Breast epithelium (tissue), 4 donors: ENCODE results near the gene ZNF69. TPM values are rescaled to one million over a fixed set of nuclear protein-coding genes. Genes with fewer than 3 reads are reported as not detected.
"Not testable (repeated sequence)": the region's sequence is repeated elsewhere in the genome, so short reads cannot be mapped to it uniquely, and the experiment has no call there.

Experiments
- DNase-seq, 2 donors: peaks; one replicate each; pipeline ENCODE4 v3.0.0-alpha.2; 2019; ENCODE audit warnings: low spot score in 2 of 2
- H3K27ac ChIP-seq, 2 donors: fragments of 200-600 bp; sonication (generic) in 1 of 2; one replicate each; pipeline ENCODE4 v1.5.1; 2016 to 2019; ENCODE audit warnings: mild to moderate bottlenecking in 1 of 2
- H3K27me3 ChIP-seq, 2 donors: fragments of 200-600 bp; sonication (generic) in 1 of 2; one replicate each; pipeline versions ENCODE4 v1.5.1 to v1.6.0; 2017 to 2019; ENCODE audit warnings: control low read depth in 1 of 2, mild to moderate bottlenecking in 1 of 2
- H3K36me3 ChIP-seq: fragments of 200-600 bp; one replicate; pipeline ENCODE4 v1.5.1; 2019
- H3K4me1 ChIP-seq, 2 donors: fragments of 200-600 bp; sonication (generic); one replicate each; pipeline ENCODE4 v1.5.1; 2016 to 2019; ENCODE audit warnings: control low read depth in 1 of 2
- H3K4me3 ChIP-seq, 3 donors: fragments of 200-600 bp; sonication (generic); 1 replicate in 2 of 3; 2 replicates in 1 of 3; pipeline ENCODE4 v1.5.1; 2016 to 2019; ENCODE audit warnings: mild to moderate bottlenecking in 3 of 3, moderate library complexity in 2 of 3
- H3K9me3 ChIP-seq, 2 donors: fragments of 200-600 bp; sonication (generic) in 1 of 2; one replicate each; pipeline ENCODE4 v1.5.1; 2016 to 2019; ENCODE audit warnings: control low read depth in 1 of 2
- CTCF ChIP-seq, 3 donors: fragments of 450-650 bp; IDR thresholded peaks; one replicate each; pipeline ENCODE4 v1.5.1; 2016 to 2017; ENCODE audit warnings: antibody characterized with exemption in 3 of 3, mild to moderate bottlenecking in 3 of 3, moderate library complexity in 3 of 3
- POLR2A ChIP-seq: fragments of 450-650 bp; IDR thresholded peaks from one replicate; pipeline ENCODE4 v1.6.1; 2016; ENCODE audit warnings: antibody characterized with exemption, mild to moderate bottlenecking, moderate library complexity
- POLR2AphosphoS5 ChIP-seq, 3 donors: sonication (generic); formaldehyde crosslinking; IDR thresholded peaks; one replicate each; pipeline ENCODE4 v1.6.1; 2017; ENCODE audit warnings: antibody characterized with exemption in 3 of 3
- intact Hi-C: fragments of 100-400 bp; cut with DNase I; formaldehyde crosslinking; loops from one replicate; pipeline ENCODE4 v1.15.1; 2023; ENCODE audit warnings: low total_unique reads
- total RNA-seq, 3 donors: library from RNA; depleted of rRNA; stranded (reverse); fragments of >200 nt; gene quantifications; one replicate each; pipeline ENCODE4 v1.1.0, GENCODE V29; 2016

Gene ZNF69
- total RNA-seq, 3 donors from 2014 or later = 16.3 to 26.1 (median 20.0) TPM

GRCh38 chr19:11868188-11868587 is 19.4 kb upstream of the ZNF69 start:
- intact Hi-C loops = no loop called here
- no peak for TF ChIP-seq POLR2AphosphoS5 (IDR thresholded peaks at IDR 0.05)
- TF ChIP-seq POLR2A = no peak
- no peak for TF ChIP-seq CTCF (IDR thresholded peaks at IDR 0.05)
- Histone ChIP-seq H3K27ac (no peak overlapping the region), H3K36me3 (peaks cover 11% of the 10 kb centered on the region), H3K27me3 (no peaks in the 10 kb centered on the region), H3K4me1 (no peaks in the 10 kb centered on the region), H3K9me3 (peaks cover 78 to 99% of the 10 kb centered on the region in 2 donors), H3K4me3 (no peak overlapping the region)
- no peak for DNase-seq

- Histone ChIP-seq H3K9me3 (peaks cover 41 to 55% of the 10 kb centered on the region in 2 donors), H3K4me1 (no peaks in the 10 kb centered on the region), H3K4me3 (no peak overlapping the region), H3K27ac (no peak overlapping the region), H3K36me3 (peaks cover 6% of the 10 kb centered on the region), H3K27me3 (no peaks in the 10 kb centered on the region)
- no peak for TF ChIP-seq CTCF (IDR thresholded peaks at IDR 0.05)
- no peak for TF ChIP-seq POLR2AphosphoS5 (IDR thresholded peaks at IDR 0.05)
- no peak for TF ChIP-seq POLR2A
- intact Hi-C loops = no loop called here
- DNase-seq = no peak
Measured at GRCh38 chr19:11872624-11873023, 15.0 kb upstream of the ZNF69 start.

GRCh38 chr19:11873762-11874161 is 13.8 kb upstream of the ZNF69 start:
- H3K9me3 ChIP-seq = peaks cover 30 to 44% of the 10 kb centered on the region in 2 donors
- H3K4me1 ChIP-seq = no peaks in the 10 kb centered on the region
- H3K27ac ChIP-seq = no peak overlapping the region
- DNase-seq = no peak
- H3K4me3 ChIP-seq = no peak overlapping the region
- intact Hi-C loops = no loop called here
- H3K36me3 ChIP-seq = no peaks in the 10 kb centered on the region
- H3K27me3 ChIP-seq = no peaks in the 10 kb centered on the region
- TF ChIP-seq POLR2A (no peak), POLR2AphosphoS5 (IDR thresholded peaks at IDR 0.05) (no peak), CTCF (IDR thresholded peaks at IDR 0.05) (no peak)

- H3K27me3 ChIP-seq, H3K27ac ChIP-seq, H3K4me1 ChIP-seq, H3K36me3 ChIP-seq, H3K4me3 ChIP-seq, DNase-seq, H3K9me3 ChIP-seq: not testable (repeated sequence)
- intact Hi-C loops = loop anchor here (1.0 kb wide), 1 partner anchor 32 kb away; no protein-coding TSS in a partner anchor
Measured at GRCh38 chr19:11879687-11880266, 7.8 kb upstream of the ZNF69 start.

GRCh38 chr19:11880598-11880997 is 7.0 kb upstream of the ZNF69 start:
- DNase-seq = no peak
- Histone ChIP-seq H3K27ac (no peak overlapping the region), H3K4me3 (no peak overlapping the region), H3K36me3 (no peaks in the 10 kb centered on the region), H3K27me3 (no peaks in the 10 kb centered on the region), H3K9me3 (no peaks in the 10 kb centered on the region), H3K4me1 (no peaks in the 10 kb centered on the region)
- no peak for TF ChIP-seq POLR2AphosphoS5 (IDR thresholded peaks at IDR 0.05)
- TF ChIP-seq POLR2A = no peak
- no peak for TF ChIP-seq CTCF (IDR thresholded peaks at IDR 0.05)
- intact Hi-C loops = no loop called here
